CD4-positive, alpha-beta T cell treated with Interferon alpha-2 for 1 hour (primary cell): ENCODE results near the gene MAP6.

Experiments used
- DNase-seq, 2 donors: peaks; one replicate each; pipeline ENCODE4 v3.0.0-alpha.2; 2020 to 2022

The MAP6 gene

DNA sequence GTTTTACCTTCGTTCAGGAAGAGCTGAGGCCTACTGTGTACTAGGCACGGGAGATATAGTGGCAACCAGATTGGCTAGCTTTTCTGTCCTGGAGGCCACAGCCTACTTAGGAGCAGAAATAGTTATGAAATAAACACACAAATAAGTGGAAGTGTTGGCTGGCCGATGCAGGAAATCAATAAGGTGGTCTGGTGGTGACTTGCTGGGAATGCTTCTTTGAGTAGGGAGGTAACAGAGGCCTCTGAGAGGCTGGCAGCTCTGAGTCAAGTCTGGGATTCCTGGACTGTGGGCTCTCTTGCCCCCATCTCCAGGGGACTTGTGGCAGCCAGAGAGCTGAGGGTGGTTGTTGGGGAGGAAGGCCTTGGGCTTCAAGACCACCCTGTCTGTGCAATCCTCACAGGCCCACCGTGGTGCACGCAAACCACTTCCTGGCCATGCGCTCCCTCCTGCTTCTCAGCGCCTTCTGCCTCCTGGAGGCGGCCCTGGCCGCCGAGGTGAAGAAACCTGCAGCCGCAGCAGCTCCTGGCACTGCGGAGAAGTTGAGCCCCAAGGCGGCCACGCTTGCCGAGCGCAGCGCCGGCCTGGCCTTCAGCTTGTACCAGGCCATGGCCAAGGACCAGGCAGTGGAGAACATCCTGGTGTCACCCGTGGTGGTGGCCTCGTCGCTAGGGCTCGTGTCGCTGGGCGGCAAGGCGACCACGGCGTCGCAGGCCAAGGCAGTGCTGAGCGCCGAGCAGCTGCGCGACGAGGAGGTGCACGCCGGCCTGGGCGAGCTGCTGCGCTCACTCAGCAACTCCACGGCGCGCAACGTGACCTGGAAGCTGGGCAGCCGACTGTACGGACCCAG lies 102.7 kb downstream of the MAP6 start:
- DNase-seq, result no peak

DNA sequence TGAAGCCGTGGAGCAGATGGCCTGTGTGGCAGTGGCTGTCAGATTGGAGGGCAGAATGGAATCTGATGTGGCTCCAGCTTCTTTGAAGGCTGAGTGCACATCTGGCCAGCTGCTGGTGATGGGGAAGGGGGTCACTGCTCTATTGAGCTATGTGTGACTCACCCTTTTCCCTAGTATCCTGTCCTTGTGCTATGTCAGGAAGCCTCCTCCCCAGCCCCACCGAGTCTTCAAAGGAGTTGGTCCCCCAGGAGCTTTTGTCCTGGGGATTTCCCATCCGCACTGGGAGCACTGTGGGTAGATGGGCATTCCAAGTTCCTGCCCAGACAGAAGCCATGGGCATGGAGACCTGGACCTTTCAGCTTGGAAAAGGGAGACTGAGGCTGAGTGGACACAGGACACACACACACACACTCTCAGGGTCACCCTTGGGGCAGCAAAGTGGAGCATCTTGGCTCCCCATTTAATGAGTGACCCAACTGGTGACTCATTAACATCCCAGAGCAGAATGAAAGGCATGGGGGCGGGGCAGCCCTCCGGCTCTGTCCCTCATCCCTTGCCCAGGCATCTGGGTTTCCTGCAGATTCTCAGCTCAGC lies 103.5 kb downstream of the MAP6 start:
- DNase-seq, result no peak

DNA sequence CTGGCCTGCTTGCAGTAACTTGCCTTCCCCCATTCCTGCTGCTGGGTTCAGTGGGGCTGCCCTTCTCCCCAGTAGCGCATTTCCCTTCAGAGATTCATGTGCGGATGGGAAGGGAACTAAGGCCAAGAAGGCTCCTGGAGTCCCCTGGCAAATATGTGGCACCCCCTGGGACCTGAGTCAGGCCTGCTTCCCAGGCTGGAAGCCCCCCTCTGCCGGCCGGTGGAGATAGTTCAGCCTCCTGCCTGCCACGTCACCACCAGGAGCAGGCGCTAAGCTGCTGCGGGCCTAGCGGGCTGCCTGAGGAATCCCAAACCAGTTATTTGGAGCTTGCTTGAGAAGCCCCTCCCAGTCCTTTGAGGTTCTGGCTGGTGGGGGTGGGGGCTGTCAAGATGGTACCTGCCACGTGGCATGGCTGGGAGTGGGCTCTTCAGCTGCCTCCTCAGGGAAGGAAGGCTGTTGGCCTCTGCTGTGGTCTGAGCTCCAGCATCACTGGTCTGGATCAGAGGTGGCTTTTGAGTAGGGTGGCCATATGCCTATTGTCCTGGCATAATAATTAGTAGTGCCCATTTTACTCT lies 104.8 kb downstream of the MAP6 start:
- DNase-seq, result no peak

GRCh38 chr11:75563501-75563977 lies 105.3 kb downstream of the MAP6 start:
- DNase-seq, result no peak

DNA sequence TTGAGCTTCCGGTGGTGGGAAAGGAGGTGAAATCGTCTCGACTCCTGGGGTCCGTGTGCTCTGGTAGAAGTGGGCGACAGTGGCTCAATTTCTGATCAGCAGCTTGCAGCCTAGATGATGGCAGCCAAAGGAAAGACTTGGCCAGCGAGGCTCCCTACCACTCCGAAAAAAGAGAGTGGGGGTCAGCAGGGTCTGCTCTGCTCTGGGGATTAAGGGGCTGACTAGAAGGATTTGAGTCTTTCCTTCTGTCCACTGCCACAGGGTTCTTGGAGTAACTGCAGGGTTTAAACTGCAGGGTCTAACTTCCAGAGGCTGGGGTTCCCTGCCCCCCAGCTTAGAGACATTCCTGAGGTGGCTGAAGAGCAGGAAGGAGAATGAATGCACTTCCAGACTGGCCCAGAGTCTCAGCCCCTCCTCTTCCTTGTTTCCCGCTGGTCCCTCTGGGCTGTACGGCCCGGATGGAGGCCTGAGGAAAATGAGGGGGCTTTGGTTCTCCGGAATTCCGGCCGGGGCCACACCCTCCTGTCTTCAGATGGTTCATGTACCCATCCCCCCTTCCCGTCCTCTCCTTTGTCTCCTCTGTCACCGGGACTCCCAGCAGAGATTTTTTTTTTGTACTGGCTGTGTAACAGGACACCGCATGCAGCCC lies 105.9 kb downstream of the MAP6 start:
- DNase-seq, result no peak

- peak; percentile 54 to 63 for DNase-seq
Observed at GRCh38 chr11:75562048-75562835, 106.6 kb downstream of the MAP6 start, which contains the start of gene SERPINH1. Gene SERPINH1, plus strand, starts transcription at chr11:75562253. Its CDS starts 4,097 bp downstream, at chr11:75566350.

DNA sequence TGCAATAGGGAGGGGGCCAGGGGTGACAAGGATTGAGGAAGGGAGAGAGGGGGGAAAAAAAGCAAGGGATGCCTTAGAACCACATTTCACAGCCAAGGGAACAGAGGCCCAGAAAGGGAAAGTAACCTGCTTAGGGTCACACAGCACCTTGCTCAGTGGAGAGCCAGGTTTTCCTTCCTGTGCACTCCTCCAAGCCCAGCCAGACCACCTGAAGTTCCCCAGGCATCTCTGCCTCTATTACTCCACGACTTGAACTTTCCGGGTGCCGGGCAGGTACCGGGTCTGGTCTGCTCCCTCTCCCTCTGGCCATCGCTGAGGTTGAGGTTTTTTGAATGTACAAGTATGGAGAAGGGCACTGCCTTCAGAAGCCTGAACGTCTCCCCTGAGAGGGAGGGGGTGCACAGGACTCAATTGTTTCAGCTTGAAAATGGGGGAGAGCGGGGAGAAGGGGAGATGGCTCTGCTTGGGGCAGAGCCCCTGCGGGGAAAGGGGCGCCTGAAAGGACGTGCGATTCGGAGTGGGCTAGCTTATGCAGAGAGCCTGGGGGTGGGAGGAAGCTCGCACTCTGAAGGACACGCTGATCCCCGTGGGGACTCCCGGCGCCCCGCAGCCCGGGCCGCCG lies 107.3 kb downstream of the MAP6 start:
- DNase-seq, result no peak

DNA sequence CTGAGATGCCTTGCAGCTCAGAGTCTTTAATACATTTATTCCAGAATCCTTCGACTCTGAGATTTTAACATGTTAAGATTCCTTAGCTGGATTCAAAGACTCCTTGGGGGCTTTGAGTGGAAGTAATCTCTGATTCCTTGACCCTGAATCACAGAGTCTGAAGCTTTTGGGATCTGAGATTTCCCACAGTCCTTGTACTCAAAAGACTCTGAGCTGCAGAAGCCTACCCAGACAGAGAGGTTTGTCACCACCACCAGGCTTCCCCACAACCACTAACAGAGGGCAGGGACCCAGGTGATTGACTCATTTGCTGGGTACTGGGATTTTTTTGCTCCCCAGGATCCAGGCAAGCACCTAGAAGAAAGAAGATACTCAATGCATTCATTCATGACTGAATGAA lies 108.2 kb downstream of the MAP6 start:
- DNase-seq, result no peak

DNA sequence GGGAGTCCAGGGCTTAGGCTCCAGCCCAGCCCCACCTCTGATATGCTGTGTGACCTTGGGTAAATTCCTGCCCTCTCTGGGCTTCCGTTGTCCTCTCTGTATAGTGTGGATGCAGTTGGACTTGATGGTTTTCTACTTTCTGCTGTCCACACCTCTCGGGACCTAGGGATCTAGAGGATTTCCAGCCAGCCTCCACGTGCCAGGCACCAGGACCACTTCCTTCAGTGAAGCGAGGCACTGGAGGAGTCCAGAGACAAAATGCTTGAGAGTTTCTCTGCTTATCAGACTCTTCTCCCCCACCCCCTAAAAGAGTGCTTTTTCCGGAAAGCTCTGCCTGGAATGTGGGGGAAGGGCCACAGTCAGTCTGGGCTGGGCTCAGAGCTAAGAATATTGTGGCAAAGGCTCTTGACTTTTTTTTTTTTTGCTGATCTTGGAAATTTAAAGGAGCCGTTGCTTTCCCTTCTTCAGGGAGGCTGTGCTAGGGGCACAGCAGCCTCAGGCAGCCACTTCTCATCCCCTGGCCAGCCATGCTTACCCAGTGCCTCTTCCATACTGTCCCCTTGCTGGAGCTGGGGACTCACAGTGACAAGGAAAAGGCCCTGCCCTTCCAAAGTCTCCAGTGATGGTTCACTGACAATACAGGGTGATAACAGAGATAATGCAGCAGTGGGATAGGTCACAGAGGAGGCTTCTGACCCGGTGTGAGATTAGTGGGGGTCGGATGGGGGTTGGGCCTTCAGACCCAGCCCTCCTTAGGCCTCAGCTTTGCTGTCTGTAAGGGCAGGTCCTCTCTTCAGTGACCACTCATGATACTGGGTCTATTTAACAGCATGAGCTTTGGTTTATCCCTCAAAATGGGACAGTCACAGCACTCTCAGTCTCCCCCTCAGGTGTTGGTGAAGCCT lies 109.6 kb downstream of the MAP6 start:
- DNase-seq, result no peak

DNA sequence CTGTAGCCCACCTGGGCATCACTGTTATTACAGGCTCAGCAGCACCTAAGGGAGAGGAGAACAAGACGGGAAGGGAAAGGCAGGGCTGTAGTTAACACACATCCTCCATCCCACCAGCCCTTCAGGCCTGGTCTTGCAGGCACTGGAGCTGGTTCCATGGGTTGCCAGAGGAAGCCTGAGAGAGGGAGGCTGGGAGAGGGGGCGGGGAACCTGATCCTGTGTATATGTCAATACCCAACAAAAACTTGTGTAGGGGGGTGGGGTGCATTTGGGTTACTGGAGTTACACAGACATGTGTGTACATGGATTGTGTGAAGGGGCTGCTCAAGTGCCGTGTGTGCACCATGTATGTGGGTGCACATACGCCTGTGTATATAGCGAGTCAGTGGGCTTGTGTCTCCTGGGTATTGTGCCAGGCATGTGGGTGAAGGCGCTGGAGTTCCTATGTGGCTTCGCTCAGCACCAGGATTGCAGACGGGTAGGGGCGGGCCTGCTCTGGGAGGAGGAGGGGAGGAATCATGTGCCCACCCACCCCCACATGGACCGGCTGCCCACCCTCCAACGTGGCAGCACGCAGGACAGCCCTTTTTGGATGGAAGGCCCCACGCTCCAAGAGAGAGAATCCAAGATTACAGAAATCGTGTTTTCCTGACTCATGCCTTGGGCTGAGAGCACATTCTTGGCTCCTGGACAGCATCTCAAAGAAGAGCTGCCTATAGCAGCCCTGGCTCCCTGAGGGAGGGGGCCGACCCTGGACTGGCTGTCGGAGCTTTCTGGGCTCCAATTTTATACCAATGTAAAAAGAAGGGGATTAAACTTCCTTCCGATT lies 111.0 kb downstream of the MAP6 start:
- no peak for DNase-seq

GRCh38 chr11:75556275-75556674 lies 112.6 kb downstream of the MAP6 start:
- no peak for DNase-seq

- no peak for DNase-seq
Observed at GRCh38 chr11:75555079-75555811, 113.6 kb downstream of the MAP6 start.

DNA sequence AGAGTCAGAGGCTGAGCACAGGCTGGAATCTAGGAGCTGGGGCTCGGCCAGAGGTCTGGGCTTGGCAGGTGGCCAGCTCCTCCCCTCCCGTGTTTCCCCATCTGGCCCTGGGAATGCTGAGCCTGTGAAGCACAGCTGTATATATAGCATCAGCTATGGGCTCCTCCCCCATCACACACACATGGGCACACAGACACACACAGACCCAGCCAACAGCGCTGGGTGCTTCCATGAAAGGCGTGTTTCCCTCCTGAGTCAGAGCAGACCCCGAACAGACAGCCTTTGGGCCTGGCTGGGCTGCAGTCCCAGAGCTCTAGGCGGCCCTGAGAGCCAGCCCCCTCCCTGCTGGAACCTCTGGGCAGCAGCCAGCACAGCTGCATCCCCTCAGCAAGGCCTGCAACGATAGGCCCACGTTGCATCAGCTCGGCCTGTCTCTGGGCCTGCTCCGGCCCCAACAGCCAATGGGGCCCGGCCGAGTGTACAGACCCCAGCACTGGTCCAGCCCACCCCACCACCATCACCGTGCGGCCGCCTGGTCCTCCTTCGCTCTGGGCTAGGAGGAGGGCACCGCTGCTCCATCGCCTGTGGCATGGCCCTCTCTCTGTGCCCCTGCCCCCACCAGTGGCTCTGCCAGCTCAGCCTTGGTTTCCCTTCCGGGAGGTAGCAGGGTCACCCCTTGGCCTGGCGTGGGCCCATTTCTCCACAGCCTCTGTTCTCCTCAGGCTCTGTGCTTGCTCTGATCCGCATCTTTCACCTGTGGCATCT lies 114.4 kb downstream of the MAP6 start:
- DNase-seq, result no peak

DNA sequence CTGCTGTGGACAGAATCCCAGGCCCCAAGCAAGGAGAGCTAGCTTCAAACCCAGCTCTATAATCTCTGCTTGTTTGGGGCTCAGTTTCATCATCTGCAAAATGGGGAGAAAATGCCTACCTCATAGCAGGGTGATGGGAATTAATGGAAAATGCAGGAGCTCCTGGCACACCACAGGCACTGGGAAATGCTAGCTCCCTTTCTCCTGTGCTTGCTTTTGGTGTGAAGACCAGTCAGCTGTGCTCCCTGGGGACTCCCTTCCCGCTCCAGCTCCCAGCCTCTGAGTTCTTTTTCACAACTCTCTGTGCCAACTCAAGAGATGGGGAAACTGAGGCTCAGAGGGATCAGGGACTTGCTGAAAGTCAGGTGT lies 115.0 kb downstream of the MAP6 start:
- DNase-seq, result no peak

- no peak for DNase-seq
Observed at GRCh38 chr11:75553182-75553581, 115.7 kb downstream of the MAP6 start.

DNA sequence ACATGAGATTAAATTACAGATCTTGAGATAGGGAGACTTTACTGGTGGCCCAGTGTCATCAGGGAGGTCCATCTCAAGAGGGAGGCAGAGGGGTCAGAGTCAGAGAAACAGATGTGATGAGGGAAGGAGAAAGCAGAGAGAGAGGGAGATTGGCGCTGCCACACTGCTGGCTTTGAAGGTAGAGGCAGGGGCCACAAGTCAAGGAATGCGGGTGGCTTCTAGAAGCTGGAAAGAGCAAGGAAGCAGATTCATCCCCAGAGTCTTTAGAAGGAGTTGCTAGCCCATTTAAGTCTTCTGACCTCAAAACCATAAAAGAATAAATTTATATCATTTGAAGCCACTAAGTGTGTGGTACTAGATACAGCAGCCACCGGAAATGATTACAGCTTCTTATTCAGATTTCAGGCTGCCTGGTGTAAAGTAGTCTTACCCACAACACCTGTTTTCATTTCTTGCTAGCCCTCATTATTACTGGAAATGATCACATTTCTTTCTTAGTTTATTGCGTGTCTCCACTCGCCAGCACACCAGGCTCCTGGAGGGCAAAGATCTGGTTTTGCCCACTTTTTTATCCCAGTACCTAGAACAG lies 119.4 kb downstream of the MAP6 start:
- DNase-seq, result no peak

- DNase-seq, result no peak
Observed at GRCh38 chr11:75548595-75549272, 120.1 kb downstream of the MAP6 start.

DNA sequence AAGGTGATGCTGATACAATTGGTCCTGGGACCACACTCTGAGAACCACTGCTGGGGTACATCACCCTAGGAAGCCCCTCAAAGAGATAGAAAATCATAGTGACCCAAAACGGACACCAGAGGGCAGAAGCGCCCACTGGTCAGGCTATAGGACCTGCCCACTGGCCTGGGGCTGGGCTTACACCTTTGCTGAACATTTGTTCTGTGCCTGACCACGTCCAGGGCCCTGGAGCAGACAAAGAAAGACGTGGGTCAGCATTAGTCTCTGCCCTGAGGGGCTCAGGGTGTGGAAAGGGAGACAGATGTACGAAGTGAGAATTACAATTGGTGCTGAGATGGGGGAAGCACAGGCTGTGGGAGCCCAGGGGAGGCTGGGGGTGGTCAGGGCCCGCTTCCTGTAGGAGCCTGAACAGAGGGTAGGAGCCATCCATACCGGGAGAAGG lies 121.2 kb downstream of the MAP6 start:
- peak; percentile 22 to 39 for DNase-seq
